Left ventricle myocardium inferior (tissue), 1 donor: Measurements from ENCODE around the gene MUC3A. TPM values are rescaled to one million over a fixed set of nuclear protein-coding genes. Genes with fewer than 3 reads are reported as not detected.

Experiments used
- DNase-seq: peaks from one replicate; pipeline ENCODE4 v3.0.0-alpha.2; 2020
- H3K27ac ChIP-seq: fragments of 200-600 bp; replicated peaks from 2 replicates; pipeline ENCODE4 v1.8.0; 2021
- H3K27me3 ChIP-seq: fragments of 200-600 bp; 2 replicates; pipeline ENCODE4 v1.8.0; 2021; ENCODE audit warnings: low read depth
- H3K36me3 ChIP-seq: fragments of 200-600 bp; 2 replicates; pipeline ENCODE4 v1.8.0; 2021
- H3K4me1 ChIP-seq: fragments of 200-600 bp; 2 replicates; pipeline ENCODE4 v1.8.0; 2021
- H3K4me3 ChIP-seq: fragments of 200-600 bp; 2 replicates; pipeline ENCODE4 v1.8.0; 2021; ENCODE audit warnings: mild to moderate bottlenecking, moderate library complexity
- H3K9me3 ChIP-seq: fragments of 200-600 bp; replicated peaks from 2 replicates; pipeline ENCODE4 v1.8.0; 2021
- CTCF ChIP-seq: fragments of 200-600 bp; IDR thresholded peaks from 2 replicates; pipeline ENCODE4 v1.8.0; 2021; ENCODE audit warnings: antibody characterized with exemption, mild to moderate bottlenecking, borderline replicate concordance
- intact Hi-C: fragments of 100-400 bp; cut with micrococcal nuclease; formaldehyde crosslinking; loops from one replicate; pipeline ENCODE4 v1.11.0; 2022
- total RNA-seq: library from RNA; stranded (reverse); fragmentation: NEBNext Ultra II Directional; extraction: Animal tissue kit (Norgen Biotek cat#: 25700); gene quantifications from one replicate; pipeline ENCODE4 v1.2.1, GENCODE V29; 2021
- donor health status: DM: no; HTN: yes; CAD: no; lungs with severe emphysema.

MUC3A gene
- total RNA-seq, 1 donor from 2014 or later, result 0.19 TPM

GRCh38 chr7:100943693-100944092 is 5.6 kb upstream of the MUC3A start:
- DNase-seq, result no peak
- TF ChIP-seq CTCF, result no peak
- intact Hi-C loops, result no loop called here
- peaks cover 62% of the 10 kb centered on the region for H3K27me3 ChIP-seq
- no peaks in the 10 kb centered on the region for H3K36me3 ChIP-seq
- H3K4me3 ChIP-seq, result no peak overlapping the region
- H3K27ac ChIP-seq, result no peak overlapping the region
- H3K4me1 ChIP-seq, result no peaks in the 10 kb centered on the region
- H3K9me3 ChIP-seq, result peaks cover 29% of the 10 kb centered on the region

GRCh38 chr7:100944138-100944537 is 5.2 kb upstream of the MUC3A start:
- Histone ChIP-seq H3K27me3 (peaks cover 65% of the 10 kb centered on the region), H3K4me3 (no peak overlapping the region), H3K27ac (no peak overlapping the region), H3K36me3 (no peaks in the 10 kb centered on the region), H3K4me1 (no peaks in the 10 kb centered on the region), H3K9me3 (peaks cover 26% of the 10 kb centered on the region)
- intact Hi-C loops, result no loop called here
- TF ChIP-seq CTCF, result no peak
- no peak for DNase-seq

GRCh38 chr7:100946111-100946510 is 3.2 kb upstream of the MUC3A start:
- peaks cover 79% of the 10 kb centered on the region for H3K27me3 ChIP-seq

DNA sequence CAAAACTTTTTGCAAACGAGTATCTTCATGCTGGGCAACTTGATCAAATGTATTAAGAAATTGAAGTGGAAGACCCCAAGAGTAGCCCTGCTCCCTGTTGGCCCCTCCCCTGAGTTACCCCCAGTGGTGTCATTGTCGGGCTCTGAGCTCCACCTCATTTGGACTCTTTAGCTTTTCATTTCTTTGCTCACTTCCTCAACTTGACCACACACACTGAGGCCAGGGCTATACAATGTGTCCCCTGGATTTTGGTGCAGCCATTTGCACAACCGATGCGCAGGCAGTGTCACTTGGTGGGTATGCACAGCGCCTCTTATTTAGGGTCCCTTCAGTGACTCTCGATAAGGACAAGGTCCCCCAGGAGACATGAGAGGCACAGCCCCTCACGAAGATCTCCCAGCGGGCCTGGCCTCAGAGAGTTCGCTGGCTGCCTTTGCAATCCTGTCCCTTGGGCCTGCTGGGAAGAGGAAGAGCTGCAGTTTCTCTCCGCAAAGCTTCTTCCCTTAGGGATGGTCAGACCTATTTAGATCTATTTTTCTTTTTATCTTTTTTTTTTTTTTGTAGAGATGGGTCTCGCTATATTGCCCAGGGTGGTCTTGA is 2.5 kb upstream of the MUC3A start:
- H3K4me3 ChIP-seq, result no peak overlapping the region
- TF ChIP-seq CTCF, result no peak
- H3K27ac ChIP-seq, result peak overlapping the region; percentile 30
- H3K4me1 ChIP-seq, result no peaks in the 10 kb centered on the region
- H3K27me3 ChIP-seq, result peaks cover 84% of the 10 kb centered on the region
- H3K36me3 ChIP-seq, result no peaks in the 10 kb centered on the region
- no peak for DNase-seq
- peaks cover 6% of the 10 kb centered on the region for H3K9me3 ChIP-seq
- intact Hi-C loops, result no loop called here

More at GRCh38 chr7:100946111-100946510, 3.2 kb upstream of the MUC3A start:
- intact Hi-C loops, result no loop called here
- DNase-seq, result no peak
- no peak overlapping the region for H3K27ac ChIP-seq
- H3K4me1 ChIP-seq, result no peaks in the 10 kb centered on the region
- TF ChIP-seq CTCF, result no peak
- no peak overlapping the region for H3K4me3 ChIP-seq
- H3K9me3 ChIP-seq, result peaks cover 7% of the 10 kb centered on the region
- H3K36me3 ChIP-seq, result no peaks in the 10 kb centered on the region

- H3K36me3 ChIP-seq, result no peaks in the 10 kb centered on the region
- no peak for TF ChIP-seq CTCF
- no peaks in the 10 kb centered on the region for H3K4me1 ChIP-seq
- H3K27ac ChIP-seq, result peak overlapping the region; percentile 30
- DNase-seq, result no peak
- intact Hi-C loops, result no loop called here
- no peak overlapping the region for H3K4me3 ChIP-seq
- H3K9me3 ChIP-seq, result peaks cover 6% of the 10 kb centered on the region
- peaks cover 93% of the 10 kb centered on the region for H3K27me3 ChIP-seq
These were observed 1.5 kb upstream of the MUC3A start for GRCh38 chr7:100947792-100948191.
